ENCODE data around the gene NGEF. TPM values are rescaled to one million over a fixed set of nuclear protein-coding genes. Genes with fewer than 3 reads are reported as not detected.

The NGEF gene
- total RNA-seq, 3 donors from 2014 or later = 1.6 to 6.3 TPM; not detected in 1

GRCh38 chr2:232973796-232974195 lies 39.3 kb downstream of the NGEF start:
- Histone ChIP-seq H3K27me3 (no peaks in the 10 kb centered on the region), H3K27ac (no peak overlapping the region), H3K36me3 (no peaks in the 10 kb centered on the region), H3K9me3 (no peaks in the 10 kb centered on the region), H3K4me1 (no peaks in the 10 kb centered on the region), H3K4me3 (no peak overlapping the region)
- DNase-seq (ENCODE audit: low spot score in 2 of 2) = peak in 1 of 2 donors; percentile 22
- TF ChIP-seq POLR2AphosphoS5 (IDR thresholded peaks at IDR 0.05) = no peak
- TF ChIP-seq CTCF (IDR thresholded peaks at IDR 0.05) = no peak
- TF ChIP-seq POLR2A (IDR thresholded peaks at IDR 0.05) = no peak
- intact Hi-C loops (cut with DNase I; ENCODE audit: low total_unique reads) = no loop called here

GRCh38 chr2:232973011-232973735 lies 39.9 kb downstream of the NGEF start:
- TF ChIP-seq POLR2AphosphoS5 (IDR thresholded peaks at IDR 0.05) (no peak), POLR2A (IDR thresholded peaks at IDR 0.05) (no peak), CTCF (IDR thresholded peaks at IDR 0.05) (no peak)
- peak in 1 of 2 donors; percentile 5 for DNase-seq (ENCODE audit: low spot score in 2 of 2)
- H3K4me1 ChIP-seq = no peaks in the 10 kb centered on the region
- H3K27me3 ChIP-seq = no peaks in the 10 kb centered on the region
- intact Hi-C loops (cut with DNase I; ENCODE audit: low total_unique reads) = no loop called here
- H3K4me3 ChIP-seq = no peak overlapping the region
- H3K9me3 ChIP-seq = no peaks in the 10 kb centered on the region
- H3K27ac ChIP-seq = no peak overlapping the region
- no peaks in the 10 kb centered on the region for H3K36me3 ChIP-seq

- H3K27me3 ChIP-seq = no peaks in the 10 kb centered on the region
- H3K27ac ChIP-seq = no peak overlapping the region
- no peaks in the 10 kb centered on the region for H3K4me1 ChIP-seq
- peak in 1 of 2 donors; percentile 5 for DNase-seq (ENCODE audit: low spot score in 2 of 2)
- TF ChIP-seq CTCF (IDR thresholded peaks at IDR 0.05) (no peak), POLR2AphosphoS5 (IDR thresholded peaks at IDR 0.05) (no peak), POLR2A (IDR thresholded peaks at IDR 0.05) (no peak)
- H3K9me3 ChIP-seq = no peaks in the 10 kb centered on the region
- intact Hi-C loops (cut with DNase I; ENCODE audit: low total_unique reads) = no loop called here
- no peak overlapping the region for H3K4me3 ChIP-seq
- no peaks in the 10 kb centered on the region for H3K36me3 ChIP-seq
Measured at GRCh38 chr2:232971744-232972143, 41.3 kb downstream of the NGEF start.

GRCh38 chr2:232970051-232970450 lies 43.0 kb downstream of the NGEF start:
- H3K27me3 ChIP-seq = no peaks in the 10 kb centered on the region
- H3K4me3 ChIP-seq = no peak overlapping the region
- no peak overlapping the region for H3K27ac ChIP-seq
- intact Hi-C loops (cut with DNase I; ENCODE audit: low total_unique reads) = no loop called here
- no peaks in the 10 kb centered on the region for H3K9me3 ChIP-seq
- TF ChIP-seq POLR2AphosphoS5 (IDR thresholded peaks at IDR 0.05) (no peak), POLR2A (IDR thresholded peaks at IDR 0.05) (no peak), CTCF (IDR thresholded peaks at IDR 0.05) (no peak)
- no peak for DNase-seq (ENCODE audit: low spot score in 2 of 2)
- no peaks in the 10 kb centered on the region for H3K36me3 ChIP-seq
- H3K4me1 ChIP-seq = no peaks in the 10 kb centered on the region

GRCh38 chr2:232967474-232967873 lies 45.6 kb downstream of the NGEF start:
- Histone ChIP-seq H3K27me3 (no peaks in the 10 kb centered on the region), H3K4me1 (no peaks in the 10 kb centered on the region), H3K27ac (no peak overlapping the region), H3K36me3 (no peaks in the 10 kb centered on the region), H3K4me3 (no peak overlapping the region), H3K9me3 (no peaks in the 10 kb centered on the region)
- DNase-seq (ENCODE audit: low spot score in 2 of 2) = no peak
- intact Hi-C loops (cut with DNase I; ENCODE audit: low total_unique reads) = no loop called here
- TF ChIP-seq POLR2A (IDR thresholded peaks at IDR 0.05) (no peak), POLR2AphosphoS5 (IDR thresholded peaks at IDR 0.05) (no peak), CTCF (IDR thresholded peaks at IDR 0.05) (no peak)
